ENCODE results near the gene PLPPR3. TPM values are rescaled to one million over a fixed set of nuclear protein-coding genes. Genes with fewer than 3 reads are reported as not detected.

Gene PLPPR3
- total and polyA plus RNA-seq, 9 of the 15 experiments (the other 6 are each of a cell fraction or from before 2014, with no cell fraction given), result 0.01 to 48.2 (median 8.6) TPM

DNA sequence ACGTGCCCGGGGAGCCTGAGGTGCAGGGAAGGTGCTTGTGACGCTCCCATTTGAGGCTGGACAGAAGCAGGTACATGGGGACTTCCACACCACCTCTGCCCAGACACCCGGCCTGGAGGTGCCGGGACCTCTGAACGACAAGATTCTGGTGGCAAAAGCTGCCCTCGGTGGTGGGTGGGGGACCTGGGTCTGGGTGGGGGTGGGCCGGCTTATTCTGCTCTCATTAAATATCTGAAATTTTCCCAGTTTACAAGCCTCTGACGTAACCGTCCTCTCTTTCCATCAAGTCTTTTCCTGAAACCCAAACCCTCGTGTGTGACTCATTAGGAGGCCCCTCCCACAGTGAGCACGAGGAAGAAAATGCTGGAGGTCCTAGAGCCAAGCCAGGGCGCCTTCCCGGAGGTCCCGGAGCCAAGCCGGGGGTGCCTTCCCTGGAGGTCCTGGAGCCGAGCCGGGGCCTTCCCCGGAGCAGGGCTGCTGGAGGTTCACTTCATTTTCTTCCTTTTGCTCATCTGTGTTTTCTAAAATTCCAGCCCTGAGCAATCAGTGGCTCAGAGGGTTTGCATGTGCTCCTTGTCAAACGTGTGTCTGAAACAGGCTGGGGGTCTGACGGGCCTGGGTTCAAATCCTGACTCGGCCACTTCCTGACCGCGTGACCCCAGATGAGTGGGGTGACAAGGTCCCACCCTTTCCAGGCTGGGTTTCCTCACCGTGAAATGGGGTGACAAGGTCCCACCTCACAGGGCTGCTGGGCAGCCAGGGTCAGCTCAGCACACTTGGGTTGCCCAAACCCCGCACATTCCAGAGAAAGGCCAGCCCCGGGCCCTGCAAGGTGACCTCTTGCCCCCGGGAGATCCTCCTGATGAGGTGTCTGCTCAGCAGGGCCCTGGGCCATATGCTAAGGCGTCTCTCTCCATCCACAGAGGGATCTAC is 47.8 kb upstream of the PLPPR3 start (continued):
- TF ChIP-seq TBL1XR1 (IDR thresholded peaks at IDR 0.05; ENCODE audit: low read length in 2 of 2), result no peak
- 0 out of 2 replicates have a peak, but pooled peaks have one; percentile 33 for TF ChIP-seq L3MBTL2 (IDR thresholded peaks at IDR 0.05)
- no peak for TF ChIP-seq MBD2 (IDR thresholded peaks at IDR 0.05; ENCODE audit: borderline replicate concordance, low read depth)
- 0 out of 2 replicates have a peak, but pooled peaks have one; percentile 48 for TF ChIP-seq PTBP1 (IDR thresholded peaks at IDR 0.05; ENCODE audit: low read depth, low read length)
- TF ChIP-seq JUND (IDR thresholded peaks at IDR 0.05; ENCODE audit: borderline replicate concordance, low read depth, low read length), result peak; percentile 79; the same call in 1 of the 2 replicates
- no peak; the same call in 2 of the 3 replicates for TF ChIP-seq JUND (tag; IDR thresholded peaks at IDR 0.05; ENCODE audit: borderline replicate concordance, low read depth, low read length)
- TF ChIP-seq, protein P1, sequence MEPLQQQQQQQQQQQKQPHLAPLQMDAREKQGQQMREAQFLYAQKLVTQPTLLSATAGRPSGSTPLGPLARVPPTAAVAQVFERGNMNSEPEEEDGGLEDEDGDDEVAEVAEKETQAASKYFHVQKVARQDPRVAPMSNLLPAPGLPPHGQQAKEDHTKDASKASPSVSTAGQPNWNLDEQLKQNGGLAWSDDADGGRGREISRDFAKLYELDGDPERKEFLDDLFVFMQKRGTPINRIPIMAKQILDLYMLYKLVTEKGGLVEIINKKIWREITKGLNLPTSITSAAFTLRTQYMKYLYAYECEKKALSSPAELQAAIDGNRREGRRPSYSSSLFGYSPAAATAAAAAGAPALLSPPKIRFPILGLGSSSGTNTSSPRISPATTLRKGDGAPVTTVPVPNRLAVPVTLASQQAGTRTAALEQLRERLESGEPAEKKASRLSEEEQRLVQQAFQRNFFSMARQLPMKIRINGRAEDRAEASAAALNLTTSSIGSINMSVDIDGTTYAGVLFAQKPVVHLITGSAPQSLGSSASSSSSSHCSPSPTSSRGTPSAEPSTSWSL (CRISPR knock-in tag; IDR thresholded peaks at IDR 0.05; ENCODE audit: borderline replicate concordance), result no peak
- no peak for TF ChIP-seq PTTG1 (tag; IDR thresholded peaks at IDR 0.05; ENCODE audit: low read depth)
- TF ChIP-seq, protein P2, sequence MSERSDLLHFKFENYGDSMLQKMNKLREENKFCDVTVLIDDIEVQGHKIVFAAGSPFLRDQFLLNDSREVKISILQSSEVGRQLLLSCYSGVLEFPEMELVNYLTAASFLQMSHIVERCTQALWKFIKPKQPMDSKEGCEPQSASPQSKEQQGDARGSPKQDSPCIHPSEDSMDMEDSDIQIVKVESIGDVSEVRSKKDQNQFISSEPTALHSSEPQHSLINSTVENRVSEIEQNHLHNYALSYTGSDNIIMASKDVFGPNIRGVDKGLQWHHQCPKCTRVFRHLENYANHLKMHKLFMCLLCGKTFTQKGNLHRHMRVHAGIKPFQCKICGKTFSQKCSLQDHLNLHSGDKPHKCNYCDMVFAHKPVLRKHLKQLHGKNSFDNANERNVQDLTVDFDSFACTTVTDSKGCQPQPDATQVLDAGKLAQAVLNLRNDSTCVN (CRISPR knock-in tag; IDR thresholded peaks at IDR 0.05), result no peak
- no peak for TF ChIP-seq TRIM24 (IDR thresholded peaks at IDR 0.05)

All from K562 (cell line).